HL-60/S4 (cell line): ENCODE data around the gene RTN4.

Experiments used
- in situ Hi-C: fragments of 300-500 bp; cut with MboI; formaldehyde crosslinking; loops from 2 replicates; pipeline ENCODE4 v1.14.3; 2022; ENCODE audit warnings: low sequenced_read_pairs

The RTN4 gene

DNA sequence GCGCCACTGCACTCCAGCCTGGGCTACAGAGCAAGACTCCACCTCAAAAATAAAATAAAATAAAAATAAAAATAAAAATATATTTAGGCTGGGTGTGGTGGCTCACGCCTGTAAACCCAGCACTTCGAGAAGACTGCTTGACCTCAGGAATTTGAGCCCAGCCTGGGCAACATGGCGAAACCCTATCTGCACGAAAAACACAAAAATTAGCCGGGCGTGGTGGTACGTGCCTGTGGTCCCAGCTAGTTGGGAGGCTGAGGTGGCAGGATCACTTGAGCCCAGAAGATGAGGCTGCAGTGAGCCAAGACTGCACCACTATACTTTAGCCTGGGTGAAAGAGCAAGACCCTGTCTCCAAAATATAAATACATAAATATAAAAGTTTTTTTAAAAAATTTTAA, 6.4 kb downstream of the RTN4 start:
- in situ Hi-C loops, result no loop called here

GRCh38 chr2:55038428-55038827, 11.8 kb downstream of the RTN4 start:
- in situ Hi-C loops, result no loop called here

GRCh38 chr2:55035716-55036115, 14.5 kb downstream of the RTN4 start:
- in situ Hi-C loops, result no loop called here

GRCh38 chr2:55033921-55034320, 16.3 kb downstream of the RTN4 start:
- in situ Hi-C loops, result no loop called here

DNA sequence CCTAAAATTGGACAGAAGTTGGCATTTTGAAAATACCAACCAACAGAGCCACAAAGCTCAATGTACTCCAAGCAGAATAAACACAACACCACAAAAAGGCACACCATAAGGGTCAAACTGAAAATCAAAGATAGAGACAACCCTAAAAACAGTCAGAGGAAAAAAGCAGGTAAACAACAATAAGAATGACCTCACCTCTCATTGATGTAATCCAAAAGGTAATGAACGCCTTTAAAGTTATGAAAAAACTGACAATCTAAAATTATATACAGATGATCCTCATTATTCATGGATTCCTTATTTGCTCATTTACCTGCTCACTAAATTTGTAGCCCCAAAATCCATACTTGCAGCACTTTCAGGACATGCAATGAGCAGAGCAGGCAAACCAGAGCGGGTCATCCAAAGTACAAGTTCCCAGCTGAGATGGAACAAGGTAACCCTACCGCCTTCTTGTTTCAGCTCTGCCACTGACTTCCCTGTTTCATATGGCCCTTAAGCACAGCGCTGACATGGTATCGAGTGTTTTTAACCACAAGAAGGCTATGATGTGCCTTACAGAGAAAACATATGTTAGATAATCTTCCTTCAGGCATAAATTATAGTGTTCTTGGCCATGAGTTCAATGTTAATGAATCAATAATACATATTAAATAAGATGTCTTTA, 17.0 kb downstream of the RTN4 start:
- in situ Hi-C loops, result no loop called here

DNA sequence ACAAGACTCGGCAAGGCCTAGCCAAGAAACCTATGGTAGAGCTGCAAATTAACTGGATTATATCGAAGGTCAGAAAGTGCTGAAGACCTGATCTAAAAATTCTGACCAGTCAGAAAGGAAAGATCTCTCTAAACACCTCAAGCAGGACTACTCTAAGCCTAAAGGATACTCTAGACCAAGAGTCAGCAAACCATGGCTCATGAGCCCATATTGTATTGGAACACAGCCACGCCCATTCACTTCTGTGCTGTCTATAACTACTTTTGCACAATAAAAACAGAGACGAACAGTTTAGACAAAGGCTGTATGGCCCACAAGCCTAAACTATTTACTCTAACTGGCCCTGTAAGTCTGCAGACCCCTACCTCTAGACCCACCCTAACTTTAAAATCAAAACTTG, 18.7 kb downstream of the RTN4 start:
- in situ Hi-C loops, result no loop called here

DNA sequence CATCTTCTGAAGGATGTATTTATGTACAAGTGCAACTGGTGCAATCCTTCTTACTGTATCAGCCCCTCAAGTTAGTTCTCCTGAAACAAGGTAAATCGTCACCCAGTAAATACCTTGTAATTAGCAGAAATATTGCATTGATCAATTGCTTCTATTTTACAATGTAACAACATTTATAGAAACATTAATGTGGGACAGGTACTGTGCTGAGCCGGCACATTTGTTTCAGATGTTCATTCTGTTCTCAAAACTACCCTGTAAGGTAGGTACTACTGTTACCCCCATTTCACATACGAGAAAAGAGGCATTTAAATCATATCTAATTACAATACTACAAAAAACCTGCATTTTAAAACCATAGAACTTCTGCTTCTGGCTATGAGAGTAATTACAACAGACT, 19.5 kb downstream of the RTN4 start:
- in situ Hi-C loops, result no loop called here

DNA sequence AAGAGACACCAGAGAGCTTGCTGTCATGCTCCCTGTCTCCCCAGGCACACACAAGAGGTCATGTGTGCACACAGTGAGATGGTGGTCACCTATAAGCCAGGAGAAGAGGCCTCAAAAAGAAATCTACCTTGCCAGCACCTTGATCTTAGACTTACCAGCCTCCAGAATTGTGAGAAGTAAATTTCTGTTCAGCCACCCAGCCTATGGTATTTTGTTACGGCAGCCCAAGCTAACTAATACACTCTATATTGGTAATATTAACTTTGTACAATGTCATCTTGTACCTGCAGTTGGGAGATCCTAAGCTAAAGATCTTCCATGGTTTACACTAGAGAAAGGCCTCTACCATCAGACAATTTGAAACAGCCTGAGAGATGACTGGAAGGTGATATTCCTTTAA, 21.2 kb downstream of the RTN4 start:
- in situ Hi-C loops, result no loop called here

- in situ Hi-C loops, result no loop called here
Observed at GRCh38 chr2:55027226-55027625, 23.0 kb downstream of the RTN4 start.

DNA sequence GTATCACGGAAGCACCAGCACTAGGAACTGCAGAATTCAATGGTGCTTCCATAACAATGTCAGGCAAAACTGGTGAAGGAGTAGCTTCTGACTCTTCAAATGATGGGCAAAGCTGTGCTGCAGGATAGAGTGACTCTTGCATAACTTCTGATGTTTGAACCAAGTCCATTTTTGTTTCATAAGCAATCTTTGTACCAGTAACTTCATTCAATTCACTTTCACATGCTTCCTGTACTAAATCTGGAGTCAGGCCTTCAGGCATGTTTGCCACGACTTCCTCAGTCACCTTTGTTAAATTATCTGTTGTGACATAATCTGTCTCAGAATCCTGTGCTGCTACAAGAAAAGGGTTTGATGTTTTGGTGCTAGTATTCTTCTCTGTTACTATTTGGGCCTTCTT, 24.0 kb downstream of the RTN4 start:
- in situ Hi-C loops, result no loop called here

DNA sequence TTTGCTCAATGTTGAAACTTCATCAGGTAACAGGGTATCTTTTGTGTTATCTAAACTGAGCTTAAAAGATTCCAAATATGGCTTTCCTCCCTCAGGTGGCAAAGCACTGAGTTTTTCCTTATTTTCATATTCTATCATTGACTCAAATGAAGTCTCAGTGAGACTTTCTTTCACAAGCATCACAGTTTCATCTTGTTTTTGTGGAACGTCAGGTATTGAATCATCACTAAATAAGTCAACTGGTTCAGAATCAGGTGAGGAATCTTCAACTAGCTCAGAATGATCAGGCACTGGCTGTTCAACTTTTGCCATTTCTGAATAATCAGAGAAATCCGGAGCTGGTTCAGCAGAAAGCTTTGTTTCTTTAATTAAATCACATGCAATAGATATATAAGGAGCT, 24.6 kb downstream of the RTN4 start:
- in situ Hi-C loops, result no loop called here

- in situ Hi-C loops, result no loop called here
Observed at GRCh38 chr2:55025082-55025481, 25.2 kb downstream of the RTN4 start.

- in situ Hi-C loops, result no loop called here
Observed at GRCh38 chr2:55022476-55022875, 27.8 kb downstream of the RTN4 start.

DNA sequence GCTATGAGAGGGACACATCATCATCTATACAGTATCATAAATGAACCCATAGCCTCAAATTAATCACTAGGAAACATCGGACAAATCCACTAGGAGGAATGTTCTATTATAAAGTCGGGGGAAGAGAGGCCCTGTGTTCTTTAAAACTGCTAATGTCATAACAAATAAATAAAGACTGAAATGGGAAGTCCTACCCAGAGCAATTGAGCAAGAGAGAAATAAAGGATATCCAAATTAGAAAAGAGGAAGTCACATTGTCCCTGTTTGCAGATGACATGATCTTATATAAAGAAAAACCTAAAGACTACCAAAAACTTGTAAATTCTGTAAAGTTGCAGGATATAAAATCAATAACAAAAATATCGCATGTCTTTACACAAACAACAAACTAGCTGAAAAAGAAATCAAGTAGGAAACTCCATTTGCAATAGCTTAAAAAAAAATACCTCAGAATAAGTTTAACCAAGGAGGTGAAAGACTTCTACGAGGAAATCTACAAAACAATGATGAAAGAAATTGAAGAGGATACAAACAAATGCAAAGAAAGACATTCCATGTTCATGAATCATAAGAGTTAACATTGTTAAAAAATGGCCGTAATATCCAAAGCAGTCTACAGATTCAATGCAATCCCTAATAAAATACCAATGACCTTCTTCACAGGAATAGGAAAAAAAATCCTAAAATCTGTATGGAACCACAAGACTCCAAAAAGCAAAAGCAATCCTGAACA, 30.6 kb downstream of the RTN4 start:
- in situ Hi-C loops, result loop anchor here (10.0 kb wide), 1 partner anchor 155 kb away; no protein-coding TSS in a partner anchor

- in situ Hi-C loops, result loop anchor here (10.0 kb wide), 1 partner anchor 156 kb away; no protein-coding TSS in a partner anchor
Observed at GRCh38 chr2:55018619-55019018, 31.6 kb downstream of the RTN4 start.

GRCh38 chr2:55017880-55018279, 32.4 kb downstream of the RTN4 start:
- in situ Hi-C loops, result loop anchor here (10.0 kb wide), 1 partner anchor 157 kb away; no protein-coding TSS in a partner anchor

GRCh38 chr2:55017428-55017827, 32.8 kb downstream of the RTN4 start:
- in situ Hi-C loops, result loop anchor here (10.0 kb wide), 1 partner anchor 157 kb away; no protein-coding TSS in a partner anchor

GRCh38 chr2:55014962-55015939, 35.0 kb downstream of the RTN4 start:
- in situ Hi-C loops, result loop anchor here (10.0 kb wide), 1 partner anchor 160 kb away; no protein-coding TSS in a partner anchor

- in situ Hi-C loops, result loop anchor here (10.0 kb wide), 1 partner anchor 161 kb away; no protein-coding TSS in a partner anchor
Observed at GRCh38 chr2:55013936-55014335, 36.3 kb downstream of the RTN4 start.

GRCh38 chr2:55012672-55013484, 37.4 kb downstream of the RTN4 start:
- in situ Hi-C loops, result loop anchor here (10.0 kb wide), 1 partner anchor 162 kb away; no protein-coding TSS in a partner anchor
